ENCODE data around the gene LAMC3.

GRCh38 chr9:131068076-131068816, 59.3 kb downstream of the LAMC3 start:
- no peak for TF ChIP-seq POLR2A (IDR thresholded peaks at IDR 0.05; ENCODE audit: low read length)
- no peak for TF ChIP-seq GATA1 (IDR thresholded peaks at IDR 0.05; ENCODE audit: low read depth, low read length)

All from erythroblast (primary cell).